Colonic mucosa (tissue), 4 donors: ENCODE measurements around the gene NCOA7. TPM values are rescaled to one million over a fixed set of nuclear protein-coding genes. Genes with fewer than 3 reads are reported as not detected.

ENCODE experiments used
- DNase-seq: peaks from one replicate; pipeline ENCODE4 v3.0.0-alpha.2; 2020
- H3K27ac ChIP-seq: fragments of 200-600 bp; one replicate; pipeline ENCODE4 v1.8.0; 2021
- H3K27me3 ChIP-seq: fragments of 200-600 bp; one replicate; pipeline ENCODE4 v1.8.0; 2021
- H3K36me3 ChIP-seq: fragments of 200-600 bp; one replicate; pipeline ENCODE4 v1.8.0; 2021
- H3K4me1 ChIP-seq: fragments of 200-600 bp; one replicate; pipeline ENCODE4 v1.8.0; 2021; ENCODE audit warnings: mild to moderate bottlenecking
- H3K4me3 ChIP-seq: fragments of 200-600 bp; one replicate; pipeline ENCODE4 v1.8.0; 2021
- H3K9ac ChIP-seq, 2 donors: one replicate each; pipeline ENCODE4 v1.7.0; 2013; ENCODE audit warnings: control low read depth in 2 of 2, low read depth in 2 of 2, low read length in 2 of 2
- H3K9me3 ChIP-seq: fragments of 200-600 bp; one replicate; pipeline ENCODE4 v1.8.0; 2021
- intact Hi-C: fragments of 100-400 bp; cut with DNase I; formaldehyde crosslinking; loops from one replicate; pipeline ENCODE4 v1.14.1; 2022
- total RNA-seq, 2 donors: library from RNA; stranded (reverse); fragmentation: NEBNext Ultra II Directional in 1 of 2; extraction: Animal tissue kit (Norgen Biotek cat#: 25700) in 1 of 2; gene quantifications; one replicate each; pipeline ENCODE4 v1.2.1, GENCODE V29; 2021
- TF ChIP-seq, protein P1 (sequence below): fragments of 200-600 bp; IDR thresholded peaks from one replicate; pipeline ENCODE4 v1.8.0; 2022; ENCODE audit warnings: antibody characterized with exemption, mild to moderate bottlenecking
- donor health status: healthy.
- donor health status: DM: no; HTN: no; CAD: no.
- donor health status: DM: no; HTN: no; CAD: no.

NCOA7 gene
- total RNA-seq, 2 donors from 2014 or later, result 24.9 to 59.3 TPM

DNA sequence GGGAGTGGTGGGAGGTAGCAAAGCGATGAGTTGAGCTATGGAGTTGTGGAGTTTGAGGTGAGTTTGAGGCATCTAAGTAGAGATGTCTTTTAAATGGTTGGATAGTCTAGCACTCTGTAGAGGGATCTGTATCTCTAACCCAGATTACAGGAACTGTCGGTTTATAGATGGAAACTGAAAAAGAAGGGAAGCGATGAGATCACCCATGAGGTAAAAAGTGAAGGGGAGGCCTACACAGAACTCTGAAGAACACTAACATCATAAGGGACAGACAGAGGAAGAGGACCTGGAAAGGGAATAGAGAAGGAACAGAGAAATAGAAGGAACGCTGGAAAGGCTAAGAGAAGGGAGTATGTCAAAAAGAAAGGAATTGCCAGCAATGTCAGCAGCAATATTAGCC, 168.3 kb downstream of the NCOA7 start:
- no peaks in the 10 kb centered on the region for H3K36me3 ChIP-seq
- H3K27ac ChIP-seq, result no peak overlapping the region
- DNase-seq, result no peak
- no peak overlapping the region for H3K4me3 ChIP-seq
- H3K27me3 ChIP-seq, result no peaks in the 10 kb centered on the region
- no peaks in the 10 kb centered on the region for H3K9me3 ChIP-seq
- TF ChIP-seq, protein P1, sequence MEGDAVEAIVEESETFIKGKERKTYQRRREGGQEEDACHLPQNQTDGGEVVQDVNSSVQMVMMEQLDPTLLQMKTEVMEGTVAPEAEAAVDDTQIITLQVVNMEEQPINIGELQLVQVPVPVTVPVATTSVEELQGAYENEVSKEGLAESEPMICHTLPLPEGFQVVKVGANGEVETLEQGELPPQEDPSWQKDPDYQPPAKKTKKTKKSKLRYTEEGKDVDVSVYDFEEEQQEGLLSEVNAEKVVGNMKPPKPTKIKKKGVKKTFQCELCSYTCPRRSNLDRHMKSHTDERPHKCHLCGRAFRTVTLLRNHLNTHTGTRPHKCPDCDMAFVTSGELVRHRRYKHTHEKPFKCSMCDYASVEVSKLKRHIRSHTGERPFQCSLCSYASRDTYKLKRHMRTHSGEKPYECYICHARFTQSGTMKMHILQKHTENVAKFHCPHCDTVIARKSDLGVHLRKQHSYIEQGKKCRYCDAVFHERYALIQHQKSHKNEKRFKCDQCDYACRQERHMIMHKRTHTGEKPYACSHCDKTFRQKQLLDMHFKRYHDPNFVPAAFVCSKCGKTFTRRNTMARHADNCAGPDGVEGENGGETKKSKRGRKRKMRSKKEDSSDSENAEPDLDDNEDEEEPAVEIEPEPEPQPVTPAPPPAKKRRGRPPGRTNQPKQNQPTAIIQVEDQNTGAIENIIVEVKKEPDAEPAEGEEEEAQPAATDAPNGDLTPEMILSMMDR, result no peak
- H3K4me1 ChIP-seq, result no peaks in the 10 kb centered on the region
- intact Hi-C loops, result loop anchor here (10.0 kb wide), 1 partner anchor 654 kb away; the partner anchor contains the start of gene HDDC2
- no peak overlapping the region for H3K9ac ChIP-seq

DNA sequence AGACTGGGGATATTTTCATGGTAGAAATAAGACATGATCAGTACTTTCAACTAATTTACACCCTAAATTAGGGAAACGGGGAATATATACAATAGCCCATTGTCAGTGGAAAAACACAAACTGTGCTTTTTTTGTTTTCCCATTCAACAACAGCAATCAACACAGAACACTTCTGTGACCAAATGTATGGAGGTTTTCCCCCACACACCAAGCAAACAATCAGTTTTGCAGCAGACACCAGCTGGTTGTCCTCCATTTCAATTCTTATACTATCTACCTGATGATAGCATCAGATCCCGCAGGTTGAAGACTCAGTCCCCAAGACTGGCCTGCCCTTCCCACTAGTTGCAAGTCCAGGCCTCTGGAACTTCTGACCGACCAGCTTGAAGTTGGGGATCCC, 170.4 kb downstream of the NCOA7 start:
- intact Hi-C loops, result loop anchor here (5.0 kb wide), 1 partner anchor 169 kb away; the partner anchor contains the start of gene NCOA7
- H3K27ac ChIP-seq, result no peak overlapping the region
- H3K27me3 ChIP-seq, result no peaks in the 10 kb centered on the region
- TF ChIP-seq, protein P1, result no peak
- no peaks in the 10 kb centered on the region for H3K4me1 ChIP-seq
- H3K9ac ChIP-seq, result no peak overlapping the region
- DNase-seq, result no peak
- no peak overlapping the region for H3K4me3 ChIP-seq
- no peaks in the 10 kb centered on the region for H3K36me3 ChIP-seq
- no peaks in the 10 kb centered on the region for H3K9me3 ChIP-seq

DNA sequence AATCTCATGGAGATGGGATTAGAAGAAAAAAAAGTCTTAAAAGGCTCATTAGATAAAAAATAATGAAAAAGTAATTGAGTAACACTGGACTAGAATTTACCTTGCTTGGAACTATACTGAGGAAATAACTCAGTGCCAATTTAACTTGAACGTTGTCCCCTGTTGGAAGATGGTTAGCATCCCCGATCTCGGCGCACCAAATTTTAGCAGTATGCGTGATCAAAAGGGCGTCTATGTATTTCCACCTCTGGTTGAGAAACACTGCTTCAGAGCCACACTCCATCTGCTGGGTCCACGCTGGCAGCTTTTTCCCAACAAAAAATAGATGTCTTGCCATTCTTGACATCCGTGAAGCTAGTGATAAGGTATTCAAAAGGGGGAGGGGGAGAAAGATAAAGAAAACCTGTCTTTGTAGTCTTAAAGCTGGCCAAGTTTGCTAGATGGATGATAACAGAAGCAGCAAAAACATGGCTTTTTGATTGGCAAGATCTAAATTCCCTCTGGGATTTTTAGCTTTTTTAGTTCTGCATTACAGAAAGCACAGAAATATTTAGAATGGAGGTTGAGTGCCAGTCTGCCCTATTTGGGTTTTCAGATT, 172.2 kb downstream of the NCOA7 start:
- TF ChIP-seq, protein P1, result no peak
- Histone ChIP-seq H3K4me3 (no peak overlapping the region), H3K27me3 (no peaks in the 10 kb centered on the region), H3K4me1 (no peaks in the 10 kb centered on the region), H3K9ac (no peak overlapping the region), H3K27ac (no peak overlapping the region), H3K9me3 (no peaks in the 10 kb centered on the region), H3K36me3 (no peaks in the 10 kb centered on the region)
- no peak for DNase-seq
- intact Hi-C loops, result loop anchor here (5.0 kb wide), 1 partner anchor 171 kb away; the partner anchor contains the start of gene NCOA7

DNA sequence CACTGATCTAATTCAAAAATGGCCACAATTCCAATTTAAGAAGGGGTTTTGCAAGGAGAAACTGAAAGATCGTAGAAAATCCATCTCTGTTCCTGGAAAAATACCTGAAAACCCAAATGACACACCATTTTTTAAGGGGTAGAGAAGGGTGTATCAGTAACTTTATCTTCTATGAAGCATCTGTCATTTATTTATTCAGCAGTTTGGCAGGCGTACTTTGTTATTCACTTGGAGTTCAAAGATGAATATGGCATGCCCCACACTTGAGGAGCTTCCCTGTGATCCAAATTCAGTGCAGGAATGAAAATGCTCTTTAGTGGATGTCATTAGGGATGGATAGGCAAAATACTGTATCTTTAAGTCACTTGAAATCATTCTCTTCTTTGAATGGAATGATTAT, 173.1 kb downstream of the NCOA7 start:
- intact Hi-C loops, result loop anchor here (5.0 kb wide), 1 partner anchor 172 kb away; the partner anchor contains the start of gene NCOA7
- H3K9ac ChIP-seq, result no peak overlapping the region
- H3K4me3 ChIP-seq, result no peak overlapping the region
- H3K27ac ChIP-seq, result no peak overlapping the region
- no peaks in the 10 kb centered on the region for H3K4me1 ChIP-seq
- no peak for DNase-seq
- TF ChIP-seq, protein P1, result no peak
- no peaks in the 10 kb centered on the region for H3K27me3 ChIP-seq
- H3K9me3 ChIP-seq, result no peaks in the 10 kb centered on the region
- H3K36me3 ChIP-seq, result no peaks in the 10 kb centered on the region

DNA sequence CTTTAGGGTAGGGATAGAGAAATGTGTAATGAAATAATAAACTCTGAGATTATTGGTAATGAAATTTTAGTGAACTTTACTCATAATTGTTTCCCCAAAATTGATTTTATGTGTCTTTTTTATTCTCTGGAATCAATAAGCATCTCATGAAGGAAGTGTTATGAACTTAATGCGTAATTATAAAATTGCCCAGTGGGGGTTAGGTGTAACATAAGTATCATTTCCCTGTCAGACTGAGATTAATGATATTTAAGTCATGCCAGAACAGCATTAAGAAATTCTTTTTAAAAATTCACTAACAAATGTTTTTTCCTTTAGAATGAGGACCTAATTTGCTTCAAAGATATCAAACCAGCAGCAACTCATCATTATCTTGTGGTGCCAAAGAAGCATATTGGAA, 175.8 kb downstream of the NCOA7 start:
- TF ChIP-seq, protein P1, result no peak

More for the DNA sequence above, 175.8 kb downstream of the NCOA7 start:
- Histone ChIP-seq H3K4me1 (no peaks in the 10 kb centered on the region), H3K4me3 (no peak overlapping the region), H3K27me3 (no peaks in the 10 kb centered on the region), H3K9ac (no peak overlapping the region), H3K27ac (no peak overlapping the region), H3K9me3 (no peaks in the 10 kb centered on the region), H3K36me3 (no peaks in the 10 kb centered on the region)
- no peak for DNase-seq
- intact Hi-C loops, result no loop called here
